Measurements from ENCODE around the gene PPIG.
"Not testable (repeated sequence)": the region's sequence is repeated elsewhere in the genome, so short reads cannot be mapped to it uniquely, and the experiment has no call there.

PPIG gene

DNA sequence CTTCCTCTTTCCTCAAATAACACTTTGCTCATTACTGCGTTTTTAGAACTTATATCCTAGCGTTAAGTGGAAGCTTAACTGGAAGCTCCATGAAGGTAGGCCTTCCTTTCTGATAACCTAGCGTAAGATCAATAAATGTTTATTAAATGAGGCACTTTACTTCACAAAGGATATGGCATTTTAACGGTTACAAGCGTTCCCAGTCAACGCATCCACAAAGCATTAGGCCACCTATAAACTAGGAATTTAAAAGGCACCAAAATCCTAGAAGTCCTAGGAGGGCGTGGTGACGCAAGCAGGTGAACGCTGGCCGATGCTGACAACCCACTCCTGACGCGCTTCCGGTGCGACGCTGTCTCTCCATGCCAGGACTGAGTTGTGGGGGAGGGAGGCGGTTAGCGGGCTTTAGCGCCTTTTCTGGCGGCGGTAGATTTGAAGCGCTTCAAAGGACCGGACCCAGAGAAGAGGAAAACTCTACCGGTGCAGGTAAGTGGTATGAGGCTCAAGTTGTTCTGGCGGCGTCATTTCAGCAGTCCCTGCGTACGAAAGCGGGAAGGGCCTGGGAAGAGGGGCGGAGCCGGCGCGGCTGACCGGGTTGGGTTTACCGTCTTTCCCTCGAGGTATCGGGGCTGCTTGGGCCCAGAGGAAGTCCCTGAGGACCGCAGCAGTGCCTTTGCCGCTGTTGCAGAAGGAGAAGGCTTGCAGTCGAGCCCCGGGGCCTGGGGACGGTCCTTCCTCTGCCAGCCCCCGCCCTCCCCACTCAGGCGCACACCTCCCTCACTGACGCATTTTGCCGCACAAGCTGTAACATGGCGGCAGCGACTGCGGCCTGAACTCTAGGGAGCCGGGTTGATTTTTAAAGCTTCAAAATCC, at the start of gene PPIG:
Gene PPIG, plus strand, starts transcription at position 347 of the 873 bp plus-strand sequence. CDS start 19,691 bp downstream, outside the sequence.
- DNase-seq, result peak; percentile 84

DNA sequence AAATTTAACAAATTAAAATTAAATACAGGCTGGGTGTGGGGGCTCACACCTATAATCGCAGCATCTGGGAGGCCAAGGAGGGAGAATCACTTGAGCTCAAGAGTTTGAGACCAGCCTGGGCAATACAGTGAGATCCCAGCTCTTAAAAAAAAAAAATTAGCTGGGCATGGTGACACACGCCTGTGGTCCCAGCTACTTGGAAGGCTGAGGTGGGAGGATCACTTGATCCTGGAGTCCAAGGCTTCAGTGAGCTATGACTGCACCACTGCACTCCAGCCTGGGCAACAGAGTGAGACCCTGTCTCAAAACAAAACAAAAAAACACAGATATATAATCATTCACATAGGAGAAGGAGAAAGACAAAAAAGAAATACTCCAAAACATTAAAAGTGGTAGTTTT, 44.7 kb upstream of the PPIG start:
- not testable (repeated sequence) for DNase-seq

GRCh38 chr2:169540146-169540545, 44.0 kb upstream of the PPIG start:
- no peak for DNase-seq

- no peak for DNase-seq
Observed at GRCh38 chr2:169542433-169542832, 41.7 kb upstream of the PPIG start.

- DNase-seq, result no peak
Observed at GRCh38 chr2:169546756-169547155, 37.4 kb upstream of the PPIG start.

GRCh38 chr2:169561364-169561763, 22.8 kb upstream of the PPIG start:
- DNase-seq, result no peak

DNA sequence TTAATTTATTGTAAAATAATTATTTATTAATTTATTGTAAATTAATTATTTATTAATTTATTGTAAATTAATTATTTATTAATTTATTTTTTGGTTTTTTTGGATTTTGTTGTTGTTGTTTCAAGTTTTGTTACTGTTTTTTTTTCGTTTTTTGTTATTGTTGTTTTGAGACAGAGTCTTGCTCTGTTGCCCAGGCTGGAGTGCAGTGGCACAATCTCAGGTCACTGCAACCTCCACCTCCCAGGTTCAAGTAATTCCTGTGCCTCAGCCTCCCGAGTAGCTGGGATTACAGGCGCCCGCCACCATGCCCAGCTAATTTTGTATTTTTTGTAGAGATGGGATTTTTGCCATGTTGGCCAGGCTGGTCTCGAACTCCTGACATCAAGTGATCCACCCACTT, 22.1 kb upstream of the PPIG start:
- DNase-seq, result not testable (repeated sequence)

GRCh38 chr2:169562519-169562918, 21.6 kb upstream of the PPIG start:
- no peak for DNase-seq

GRCh38 chr2:169565686-169566085, 18.5 kb upstream of the PPIG start:
- no peak for DNase-seq

DNA sequence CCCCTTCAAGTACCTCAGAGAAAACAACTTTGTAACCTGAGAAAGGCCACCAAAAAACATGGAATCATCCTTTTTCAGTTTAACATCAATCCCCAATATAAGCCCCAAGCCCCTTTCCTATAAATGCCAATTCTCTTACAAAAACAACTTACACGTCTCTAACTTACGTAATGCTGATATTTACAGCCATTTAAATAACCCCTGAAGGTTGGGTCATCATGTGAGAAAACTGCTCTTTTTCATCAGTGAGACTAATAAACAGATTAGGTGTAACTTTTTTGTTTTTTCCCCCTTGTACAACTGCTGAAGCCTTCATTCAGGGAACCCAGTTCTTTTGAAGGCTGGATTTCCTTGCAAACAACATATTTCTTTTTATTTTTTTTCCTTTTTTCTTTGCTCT, 14.2 kb upstream of the PPIG start:
- DNase-seq, result no peak

DNA sequence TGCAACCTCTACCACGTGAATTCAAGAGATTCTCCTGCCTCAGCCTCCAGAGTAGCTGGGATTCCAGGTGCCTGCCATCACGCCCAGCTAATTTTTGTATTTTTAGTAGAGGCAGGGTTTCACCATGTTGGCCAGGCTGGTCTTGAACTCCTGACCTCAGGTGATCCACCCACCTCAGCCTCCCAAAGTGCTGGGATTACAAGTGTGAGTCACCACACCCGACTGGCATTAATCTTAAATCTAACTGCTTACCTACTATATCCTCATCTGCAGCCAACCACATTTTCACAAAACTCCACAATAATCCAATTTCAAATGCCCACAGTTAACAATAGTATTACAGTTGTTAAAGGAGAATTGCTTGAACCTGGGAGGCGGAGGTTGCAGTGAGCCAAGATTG, 13.4 kb upstream of the PPIG start:
- not testable (repeated sequence) for DNase-seq

DNA sequence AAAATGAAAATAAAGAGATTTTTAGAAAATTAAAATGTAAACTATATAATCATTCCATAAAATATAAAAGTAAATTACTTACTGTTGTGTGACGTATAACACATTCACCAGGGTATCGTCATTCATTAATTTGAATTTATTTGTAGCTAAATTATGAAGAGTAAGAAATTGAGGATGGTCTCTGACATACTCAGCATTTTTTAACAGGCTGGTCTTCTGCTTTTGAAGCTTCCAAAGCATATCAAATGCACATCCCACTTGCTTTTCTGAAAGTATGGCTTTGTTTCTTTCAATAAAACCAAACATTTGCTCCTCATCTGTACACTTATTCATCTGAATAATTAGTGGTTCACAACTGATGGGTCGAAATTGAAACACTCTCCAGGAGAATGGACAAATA, 12.6 kb upstream of the PPIG start:
- no peak for DNase-seq

GRCh38 chr2:169572189-169572588, 12.0 kb upstream of the PPIG start:
- no peak for DNase-seq

DNA sequence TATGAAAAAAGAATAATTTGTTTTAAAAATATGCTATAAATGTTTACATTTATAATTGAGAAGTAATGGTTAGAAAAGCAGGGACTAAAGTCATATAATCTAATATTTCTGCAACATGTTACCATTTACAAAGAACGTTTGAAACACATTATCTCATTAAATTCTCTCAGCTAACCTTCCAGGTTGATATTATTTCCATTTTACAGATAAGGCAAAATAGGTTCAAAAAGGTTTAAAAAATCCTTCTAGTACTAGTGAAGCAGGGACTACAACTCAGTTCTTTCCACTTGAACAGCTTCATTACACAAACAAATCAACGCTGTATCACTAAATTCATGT, 11.4 kb upstream of the PPIG start:
- DNase-seq, result no peak

DNA sequence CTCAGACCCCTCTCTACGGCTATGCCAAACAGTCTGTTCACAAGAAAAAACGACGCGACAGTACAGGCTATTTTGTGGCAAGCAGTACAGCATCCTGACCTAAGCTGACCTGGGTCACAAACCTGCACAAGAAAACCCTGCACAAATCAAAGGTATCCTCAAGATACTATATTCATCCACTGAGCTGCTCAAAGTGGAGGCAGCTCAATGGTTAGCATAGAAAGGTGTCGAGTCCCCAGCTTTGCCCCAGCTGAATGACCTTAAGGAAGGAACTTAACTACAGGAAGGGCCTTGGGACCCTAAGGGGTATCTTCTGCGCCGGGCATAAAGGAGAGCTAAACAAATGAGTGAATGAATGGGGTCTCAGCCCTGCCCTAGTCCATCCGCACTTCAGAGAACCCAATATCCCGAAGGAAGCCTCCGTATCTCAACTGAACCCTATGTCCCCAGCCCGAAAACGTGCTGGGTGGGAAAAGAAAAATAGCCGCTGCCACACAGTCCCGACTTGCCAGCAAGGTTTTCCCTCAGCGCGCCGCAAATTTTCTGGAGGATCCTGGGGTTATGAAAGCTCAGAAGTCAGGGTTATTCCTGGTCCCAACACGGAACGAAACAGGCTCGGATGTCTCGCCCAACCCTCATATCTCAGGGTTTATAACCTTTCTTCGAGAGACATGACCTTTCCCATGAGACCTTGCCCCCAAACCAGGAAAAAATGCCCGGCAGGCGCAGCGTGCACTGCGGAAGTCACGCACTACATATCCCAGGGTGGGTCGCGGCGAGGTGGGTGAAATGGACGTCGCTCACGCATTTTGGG, 10.8 kb upstream of the PPIG start, which contains the start of gene FASTKD1:
Gene FASTKD1, minus strand, starts transcription at position 706 of the 814 bp plus-strand sequence. CDS start 1,836 bp downstream, outside the sequence.
- DNase-seq, result peak; percentile 86

DNA sequence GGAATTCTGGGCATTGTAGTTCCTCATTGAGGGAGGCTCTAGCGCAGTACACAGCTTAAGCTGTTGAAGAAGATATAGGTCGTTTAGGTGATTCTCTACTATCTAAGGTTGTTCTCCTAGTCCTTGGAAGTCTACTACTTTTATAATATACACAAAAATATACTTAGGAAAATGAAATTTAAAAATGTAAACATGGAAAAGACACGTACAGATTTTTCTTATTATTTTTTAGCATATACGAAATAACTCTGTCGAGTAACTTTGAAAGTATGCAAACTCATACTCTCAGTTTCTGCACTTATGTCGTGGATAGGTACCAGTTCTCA, 10.2 kb upstream of the PPIG start:
- DNase-seq, result no peak

DNA sequence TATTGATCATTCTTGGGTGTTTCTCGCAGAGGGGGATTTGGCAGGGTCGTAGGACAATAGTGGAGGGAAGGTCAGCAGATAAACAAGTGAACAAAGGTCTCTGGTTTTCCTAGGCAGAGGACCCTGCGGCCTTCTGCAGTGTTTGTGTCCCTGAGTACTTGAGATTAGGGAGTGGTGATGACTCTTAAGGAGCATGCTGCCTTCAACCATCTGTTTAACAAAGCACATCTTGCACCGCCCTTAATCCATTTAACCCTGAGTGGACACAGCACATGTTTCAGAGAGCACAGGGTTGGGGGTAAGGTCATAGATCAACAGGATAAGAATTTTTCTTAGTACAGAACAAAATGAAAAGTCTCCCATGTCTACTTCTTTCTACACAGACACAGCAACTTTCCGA, 9.6 kb upstream of the PPIG start:
- not testable (repeated sequence) for DNase-seq

GRCh38 chr2:169575264-169575663, 8.9 kb upstream of the PPIG start:
- DNase-seq, result not testable (repeated sequence)

GRCh38 chr2:169579044-169579443, 5.1 kb upstream of the PPIG start:
- DNase-seq, result no peak

DNA sequence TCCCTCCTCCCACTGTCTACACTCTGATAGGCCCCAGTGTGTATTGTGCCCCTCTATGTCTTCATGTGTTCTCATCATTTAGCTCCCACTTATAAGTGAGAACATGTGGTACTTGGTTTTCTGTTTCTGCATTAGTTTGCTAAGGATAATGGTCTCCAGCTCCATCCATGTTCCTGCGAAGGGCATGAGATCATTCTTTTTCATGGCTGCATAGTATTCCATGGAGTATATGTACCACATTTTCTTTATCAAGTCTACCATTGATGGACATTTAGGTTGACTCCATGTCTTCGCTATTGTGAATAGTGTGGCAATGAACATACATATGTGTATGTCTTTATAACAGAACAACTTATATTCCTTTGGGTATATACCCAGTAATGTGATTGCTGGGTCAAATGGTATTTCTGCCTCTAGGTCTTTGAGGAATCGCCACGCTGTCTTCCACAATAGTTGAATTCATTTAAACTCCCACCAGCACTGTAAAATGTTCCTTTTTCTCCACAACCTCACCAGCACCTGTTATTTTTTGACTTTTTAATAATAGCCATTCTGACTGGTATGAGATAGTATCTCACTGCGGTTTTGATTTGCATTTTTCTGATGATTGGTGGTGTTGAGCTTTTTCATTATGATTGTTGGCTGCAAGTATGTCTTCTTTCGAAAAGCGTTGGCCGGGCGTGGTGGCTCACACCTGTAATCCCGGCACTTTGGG, 1.4 kb upstream of the PPIG start:
- DNase-seq, result not testable (repeated sequence)

DNA sequence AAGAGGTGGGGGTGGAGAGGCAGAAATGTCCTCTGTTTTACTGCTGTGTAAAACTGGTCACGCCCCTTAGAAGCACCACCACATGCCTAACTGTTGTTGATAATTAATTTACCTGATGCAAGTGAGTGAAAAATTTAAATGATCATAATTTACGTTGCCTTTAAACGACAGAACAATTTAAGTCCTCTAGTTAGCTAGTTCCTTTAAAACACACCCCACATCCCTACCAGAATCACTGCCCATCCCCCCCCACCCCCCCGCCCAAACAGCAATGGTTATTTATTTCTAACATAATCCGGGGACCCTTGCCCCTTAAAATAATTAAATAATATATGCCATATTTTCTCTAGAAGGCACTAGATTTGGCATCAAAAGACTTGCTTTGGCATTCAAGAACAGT, 633 bp upstream of the PPIG start:
- no peak for DNase-seq

DNA sequence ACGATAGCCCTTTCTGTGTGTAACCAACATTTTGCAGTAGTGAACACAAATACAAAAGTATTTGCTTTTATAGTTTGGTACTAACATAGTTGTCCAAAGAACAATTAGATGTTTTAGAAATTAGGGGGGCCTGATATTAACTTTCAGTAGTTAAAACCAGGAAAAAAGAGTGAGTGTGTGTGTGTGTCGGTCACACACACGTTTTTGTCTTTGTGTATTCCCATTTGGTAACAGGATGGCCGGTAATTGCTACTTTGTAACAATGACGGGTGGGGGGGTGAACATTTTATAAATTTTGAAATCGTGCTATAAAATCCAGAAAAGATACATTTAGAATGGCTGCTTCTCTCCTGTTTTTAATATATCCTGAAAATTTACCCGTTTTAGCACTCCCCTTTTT, 1.5 kb downstream of the PPIG start:
- DNase-seq, result no peak

DNA sequence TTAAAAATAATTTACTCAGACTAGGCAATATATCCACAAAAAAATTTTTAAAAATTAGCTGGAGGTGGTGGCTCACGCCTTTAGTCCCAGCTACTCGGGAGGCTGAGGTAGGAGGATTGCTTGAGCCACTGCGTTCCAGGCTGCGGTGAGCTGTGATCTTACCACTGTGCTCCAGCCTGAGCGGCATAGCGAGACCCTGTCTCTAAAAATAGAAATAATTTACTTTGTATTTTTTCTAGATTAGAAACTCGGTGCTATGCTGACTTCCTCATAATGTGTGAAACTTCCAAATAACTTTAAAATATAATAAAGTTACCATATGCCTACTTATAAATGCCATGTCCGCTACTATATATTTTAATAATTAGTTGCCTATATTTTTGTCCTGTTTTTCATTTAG, 6.7 kb downstream of the PPIG start:
- DNase-seq, result no peak

All from DMS79 (cell line).